ENCODE results near the gene CDCA4.

DNA sequence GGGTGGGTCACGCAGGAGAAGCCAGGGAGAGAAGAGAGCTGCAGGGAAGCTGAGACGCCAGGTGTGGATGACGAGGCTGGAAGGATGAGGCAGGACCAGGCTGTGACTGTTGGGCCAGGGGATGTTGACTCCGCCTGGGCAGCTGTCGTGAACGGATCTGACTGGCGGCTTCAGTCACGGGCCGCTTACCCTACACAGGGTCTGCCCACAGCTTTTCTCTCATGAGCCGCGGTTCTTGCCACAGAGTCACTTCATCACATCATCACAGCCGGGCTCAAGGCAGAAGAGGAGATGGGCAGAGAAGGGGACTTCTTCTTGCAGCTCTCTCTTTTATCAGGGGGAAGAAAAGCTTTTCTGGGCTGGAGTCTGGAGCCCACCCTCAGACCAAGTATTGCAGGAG, 27.6 kb downstream of the CDCA4 start:
- no peak for TF ChIP-seq CTCF (IDR thresholded peaks at IDR 0.05; ENCODE audit: borderline replicate concordance, extremely low read depth, low read length, poor library complexity, severe bottlenecking)
- no peak for TF ChIP-seq EZH2 (IDR thresholded peaks at IDR 0.05; ENCODE audit: borderline replicate concordance, low read depth, low read length, severe bottlenecking)
